LNCaP clone FGC (cell line): ENCODE results near the gene RANBP17.

Experiments used
- DNase-seq: peaks from one replicate; pipeline ENCODE4 v3.0.0-alpha.2; 2011; ENCODE audit warnings: low read depth
- H3K4me3 ChIP-seq: 2 replicates; pipeline ENCODE4 v1.5.1; 2011; ENCODE audit warnings: mild to moderate bottlenecking, low read depth, low read length, control low read depth
- CTCF ChIP-seq: IDR thresholded peaks from 2 replicates; pipeline ENCODE4 v1.5.1; 2012; ENCODE audit warnings: mild to moderate bottlenecking; ENCODE audit not compliant: control insufficient read depth, insufficient read depth; ENCODE audit errors: extremely low read depth

RANBP17 gene

GRCh38 chr5:171102877-171103610, 241.2 kb downstream of the RANBP17 start:
- DNase-seq: no peak
- TF ChIP-seq CTCF: no peak
- H3K4me3 ChIP-seq: no peak overlapping the region

GRCh38 chr5:171107669-171108068, 245.9 kb downstream of the RANBP17 start:
- H3K4me3 ChIP-seq: no peak overlapping the region
- TF ChIP-seq CTCF: no peak
- no peak for DNase-seq

GRCh38 chr5:171115519-171115918, 253.7 kb downstream of the RANBP17 start:
- H3K4me3 ChIP-seq: no peak overlapping the region
- no peak for TF ChIP-seq CTCF
- no peak for DNase-seq

DNA sequence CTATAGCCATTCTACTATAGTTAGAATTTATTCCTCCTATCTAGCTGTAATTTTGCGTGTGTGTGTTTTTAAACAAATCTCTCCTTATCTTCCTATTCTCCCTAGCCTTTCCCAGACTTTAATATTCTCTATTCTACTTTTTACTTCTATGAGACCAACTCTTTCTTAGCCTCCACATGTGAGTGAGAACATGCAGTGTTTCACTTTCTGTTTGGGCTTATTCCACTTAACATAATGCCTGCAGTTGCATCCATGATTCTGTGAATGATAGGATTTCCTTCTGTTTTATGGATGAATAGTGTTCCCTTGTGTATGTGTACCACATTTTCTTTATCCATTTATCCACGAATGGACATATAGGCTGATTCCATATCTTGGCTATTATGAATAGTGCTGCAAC, 254.9 kb downstream of the RANBP17 start:
- TF ChIP-seq CTCF: no peak
- DNase-seq: no peak
- no peak overlapping the region for H3K4me3 ChIP-seq

GRCh38 chr5:171120986-171121622, 259.3 kb downstream of the RANBP17 start:
- H3K4me3 ChIP-seq: no peak overlapping the region
- DNase-seq: no peak
- no peak for TF ChIP-seq CTCF

- no peak for DNase-seq
- H3K4me3 ChIP-seq: no peak overlapping the region
- TF ChIP-seq CTCF: no peak
Measured at GRCh38 chr5:171121638-171122037, 259.8 kb downstream of the RANBP17 start.
